Thyroid gland (tissue), 4 donors: ENCODE data around the gene LGI4.

Experiments
- CTCF ChIP-seq, 6 experiments: fragments of 200-600 bp in 3 of 6; fragments of 450-650 bp in 3 of 6; sonication (generic) in 3 of 6; IDR thresholded peaks; one replicate each; pipeline ENCODE4 v1.5.1; 2016 to 2019; ENCODE audit warnings: antibody characterized with exemption in 6 of 6, mild to moderate bottlenecking in 2 of 6, inconsistent platforms in 1 of 6, moderate library complexity in 1 of 6
- POLR2A ChIP-seq, 2 donors: fragments of 450-650 bp; IDR thresholded peaks; one replicate each; pipeline ENCODE4 v1.6.1; 2017; ENCODE audit warnings: antibody characterized with exemption in 2 of 2, mild to moderate bottlenecking in 2 of 2, moderate library complexity in 1 of 2

DNA sequence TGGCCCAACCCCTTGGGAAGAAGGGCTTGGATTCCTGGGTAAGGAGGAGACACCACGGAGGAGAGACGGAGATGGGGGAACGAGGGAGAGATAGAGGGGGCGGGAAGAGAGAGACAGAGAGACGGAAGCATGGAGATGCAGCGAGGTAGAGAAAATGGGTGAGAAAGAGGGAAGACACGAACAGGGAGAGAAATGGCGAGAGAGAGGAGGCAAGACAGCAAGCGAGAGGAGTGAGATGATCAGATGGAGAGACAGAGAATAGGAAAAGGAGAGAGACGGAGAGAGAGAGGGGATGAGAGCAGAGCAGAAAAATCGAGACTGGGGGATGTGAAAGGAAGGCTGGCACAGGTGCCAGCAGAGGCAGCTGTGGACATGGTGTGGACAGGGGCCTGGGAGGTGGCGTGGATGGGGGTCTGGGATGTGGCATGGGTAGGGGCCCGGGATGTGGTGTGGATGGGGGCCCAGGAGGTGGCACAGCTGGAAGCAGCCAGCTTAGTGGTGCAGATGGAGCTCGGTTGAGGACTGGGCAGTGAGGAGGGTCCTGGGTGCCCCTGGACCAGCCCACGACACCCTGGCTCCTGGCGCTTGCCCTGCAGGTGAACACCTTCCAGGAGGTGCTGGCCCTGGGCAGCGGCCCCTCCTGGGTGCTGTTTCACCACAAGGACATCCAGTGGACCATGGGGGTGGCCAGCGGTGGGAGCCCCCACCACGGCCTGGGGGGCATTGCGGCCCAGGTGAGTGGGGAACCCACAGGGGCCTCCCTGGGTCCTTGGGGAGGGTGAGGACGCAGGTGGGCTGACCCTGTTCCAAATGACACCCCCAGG lies 59.4 kb downstream of the LGI4 start:
- TF ChIP-seq CTCF (IDR thresholded peaks at IDR 0.05) (no peak), POLR2A (IDR thresholded peaks at IDR 0.05) (no peak)
